Activated naive CD4-positive, alpha-beta T cell treated with anti-CD3 and anti-CD28 coated beads for 36 hours (primary cell): ENCODE data around the gene MICAL3. TPM values are rescaled to one million over a fixed set of nuclear protein-coding genes. Genes with fewer than 3 reads are reported as not detected.
"Not testable (repeated sequence)": the region's sequence is repeated elsewhere in the genome, so short reads cannot be mapped to it uniquely, and the experiment has no call there.

Experiments used
- CTCF ChIA-PET: fragments of 350-600 bp; sonication (Branson Sonifier 250); formaldehyde crosslinking; loops from one replicate; lab custom pipeline; 2021; ENCODE audit warnings: antibody characterized with exemption; lab: Charles Lee
- DNase-seq: peaks from one replicate; pipeline ENCODE4 v3.0.0-alpha.2; 2020
- H3K27ac Mint-ChIP-seq: one replicate; pipeline ENCODE4 v1.8.0; 2021; ENCODE audit warnings: mild to moderate bottlenecking, mixed read lengths
- H3K27me3 Mint-ChIP-seq: one replicate; pipeline ENCODE4 v1.8.0; 2021; ENCODE audit warnings: low read depth, mixed read lengths
- H3K36me3 Mint-ChIP-seq: one replicate; pipeline ENCODE4 v1.8.0; 2021; ENCODE audit warnings: low read depth, mixed read lengths
- H3K4me1 Mint-ChIP-seq: one replicate; pipeline ENCODE4 v1.8.0; 2021; ENCODE audit warnings: low read depth, mixed read lengths
- H3K4me3 Mint-ChIP-seq: one replicate; pipeline ENCODE4 v1.8.0; 2021; ENCODE audit warnings: mild to moderate bottlenecking, moderate library complexity, mixed read lengths
- H3K9me3 Mint-ChIP-seq: one replicate; pipeline ENCODE4 v1.8.0; 2021; ENCODE audit warnings: mixed read lengths
- intact Hi-C: fragments of 100-400 bp; cut with micrococcal nuclease; formaldehyde crosslinking; loops from one replicate; pipeline ENCODE4 v1.15.1; 2023
- total RNA-seq, 2 experiments: library from RNA; stranded (reverse); gene quantifications; one replicate each; pipeline ENCODE4 v1.2.3, GENCODE V29; 2021

MICAL3 gene
- total RNA-seq, 2 experiments from 2014 or later = 21.0 to 25.8 TPM

GRCh38 chr22:18058371-18059093 is 34.2 kb upstream of the MICAL3 start:
- Mint-ChIP-seq H3K4me1 (no peaks in the 10 kb centered on the region), H3K9me3 (no peaks in the 10 kb centered on the region), H3K27ac (no peak overlapping the region), H3K36me3 (no peaks in the 10 kb centered on the region), H3K27me3 (no peaks in the 10 kb centered on the region), H3K4me3 (no peak overlapping the region)
- CTCF ChIA-PET = interaction anchor here (0.8 kb wide), 1 partner anchor 48 kb away, joined by 3 read pairs; no protein-coding TSS in a partner anchor
- DNase-seq = no peak
- intact Hi-C loops = no loop called here

- DNase-seq = no peak
- Mint-ChIP-seq H3K36me3 (no peaks in the 10 kb centered on the region), H3K27ac (no peak overlapping the region), H3K4me3 (no peak overlapping the region), H3K9me3 (no peaks in the 10 kb centered on the region), H3K4me1 (no peaks in the 10 kb centered on the region), H3K27me3 (no peaks in the 10 kb centered on the region)
- CTCF ChIA-PET = interaction anchor here (1.4 kb wide), 1 partner anchor 18 kb away, joined by 11 read pairs; no protein-coding TSS in a partner anchor
- intact Hi-C loops = no loop called here
Measured at GRCh38 chr22:18057568-18058209, 33.3 kb upstream of the MICAL3 start.

- Mint-ChIP-seq H3K36me3 (no peaks in the 10 kb centered on the region), H3K4me3 (no peak overlapping the region), H3K9me3 (no peaks in the 10 kb centered on the region), H3K4me1 (no peaks in the 10 kb centered on the region), H3K27ac (no peak overlapping the region), H3K27me3 (no peaks in the 10 kb centered on the region)
- intact Hi-C loops = no loop called here
- CTCF ChIA-PET = interaction anchor here (1.4 kb wide), 1 partner anchor 19 kb away, joined by 11 read pairs; no protein-coding TSS in a partner anchor
- no peak for DNase-seq
Measured at GRCh38 chr22:18056807-18057474, 32.6 kb upstream of the MICAL3 start.

- Mint-ChIP-seq H3K9me3 (no peaks in the 10 kb centered on the region), H3K27ac (no peak overlapping the region), H3K27me3 (no peaks in the 10 kb centered on the region), H3K4me1 (no peaks in the 10 kb centered on the region), H3K36me3 (no peaks in the 10 kb centered on the region), H3K4me3 (no peak overlapping the region)
- DNase-seq = no peak
- intact Hi-C loops = no loop called here
- CTCF ChIA-PET = interaction anchor here (1.4 kb wide), 1 partner anchor 20 kb away, joined by 11 read pairs; no protein-coding TSS in a partner anchor
Measured at GRCh38 chr22:18056161-18056666, 31.9 kb upstream of the MICAL3 start.

- H3K36me3 Mint-ChIP-seq = no peaks in the 10 kb centered on the region
- no peak overlapping the region for H3K27ac Mint-ChIP-seq
- no peak for DNase-seq
- H3K4me3 Mint-ChIP-seq = no peak overlapping the region
- CTCF ChIA-PET = no interaction called here
- no peaks in the 10 kb centered on the region for H3K9me3 Mint-ChIP-seq
- intact Hi-C loops = no loop called here
- H3K27me3 Mint-ChIP-seq = no peaks in the 10 kb centered on the region
- no peaks in the 10 kb centered on the region for H3K4me1 Mint-ChIP-seq
Measured at GRCh38 chr22:18055619-18056160, 31.3 kb upstream of the MICAL3 start.

- H3K27ac Mint-ChIP-seq, DNase-seq, H3K36me3 Mint-ChIP-seq, H3K4me1 Mint-ChIP-seq, H3K9me3 Mint-ChIP-seq, H3K27me3 Mint-ChIP-seq, intact Hi-C loops, H3K4me3 Mint-ChIP-seq: not testable (repeated sequence)
- CTCF ChIA-PET = interaction anchor here (0.6 to 1.6 kb wide), 2 partner anchors 20 to 1020 kb away, joined by 3 read pairs; no protein-coding TSS in a partner anchor
Measured at GRCh38 chr22:18053216-18053946, 29.0 kb upstream of the MICAL3 start.

GRCh38 chr22:18051113-18051512 is 26.8 kb upstream of the MICAL3 start:
- H3K27me3 Mint-ChIP-seq, H3K27ac Mint-ChIP-seq, DNase-seq, CTCF ChIA-PET, H3K4me3 Mint-ChIP-seq, intact Hi-C loops, H3K4me1 Mint-ChIP-seq, H3K9me3 Mint-ChIP-seq, H3K36me3 Mint-ChIP-seq: not testable (repeated sequence)

- DNase-seq = no peak
- Mint-ChIP-seq H3K4me1 (no peaks in the 10 kb centered on the region), H3K27ac (no peak overlapping the region), H3K4me3 (no peak overlapping the region), H3K27me3 (peaks cover 2% of the 10 kb centered on the region), H3K36me3 (no peaks in the 10 kb centered on the region), H3K9me3 (no peaks in the 10 kb centered on the region)
- intact Hi-C loops = no loop called here
- CTCF ChIA-PET = no interaction called here
Measured at GRCh38 chr22:18050065-18050464, 25.7 kb upstream of the MICAL3 start.

- Mint-ChIP-seq H3K4me3 (no peak overlapping the region), H3K27ac (no peak overlapping the region), H3K27me3 (peaks cover 2% of the 10 kb centered on the region), H3K4me1 (no peaks in the 10 kb centered on the region), H3K36me3 (no peaks in the 10 kb centered on the region), H3K9me3 (no peaks in the 10 kb centered on the region)
- CTCF ChIA-PET = interaction anchor here (0.6 kb wide), 1 partner anchor 1614 kb away, joined by 4 read pairs; no protein-coding TSS in a partner anchor
- DNase-seq = no peak
- intact Hi-C loops = no loop called here
Measured at GRCh38 chr22:18048441-18048898, 24.1 kb upstream of the MICAL3 start.

- CTCF ChIA-PET = interaction anchor here (0.6 kb wide), 1 partner anchor 1615 kb away, joined by 4 read pairs; no protein-coding TSS in a partner anchor
- intact Hi-C loops = no loop called here
- H3K4me3 Mint-ChIP-seq = no peak overlapping the region
Measured at GRCh38 chr22:18048041-18048440, 23.7 kb upstream of the MICAL3 start.

GRCh38 chr22:18045794-18046193 is 21.4 kb upstream of the MICAL3 start:
- intact Hi-C loops = no loop called here
- H3K9me3 Mint-ChIP-seq = no peaks in the 10 kb centered on the region
- no peaks in the 10 kb centered on the region for H3K36me3 Mint-ChIP-seq
- no peak for DNase-seq
- CTCF ChIA-PET = no interaction called here
- no peak overlapping the region for H3K4me3 Mint-ChIP-seq
- no peaks in the 10 kb centered on the region for H3K4me1 Mint-ChIP-seq
- H3K27ac Mint-ChIP-seq = no peak overlapping the region
- H3K27me3 Mint-ChIP-seq = peaks cover 2% of the 10 kb centered on the region

More at GRCh38 chr22:18048041-18048440, 23.7 kb upstream of the MICAL3 start:
- H3K9me3 Mint-ChIP-seq = no peaks in the 10 kb centered on the region
- peaks cover 2% of the 10 kb centered on the region for H3K27me3 Mint-ChIP-seq
- H3K4me1 Mint-ChIP-seq = no peaks in the 10 kb centered on the region
- H3K27ac Mint-ChIP-seq = no peak overlapping the region
- no peak for DNase-seq
- no peaks in the 10 kb centered on the region for H3K36me3 Mint-ChIP-seq
